BJ (cell line): ENCODE results near the gene CRTC1. TPM values are rescaled to one million over a fixed set of nuclear protein-coding genes. Genes with fewer than 3 reads are reported as not detected.
A peak's percentile ranks its signal among the peaks of the same experiment; 100 is the strongest.

Source experiments
- CTCF ChIA-PET: fragments of 350-600 bp; formaldehyde crosslinking; extraction: SDS; loops from one replicate; lab custom pipeline; 2021; ENCODE audit warnings: antibody characterized with exemption, inconsistent platforms; lab: Yijun Ruan, JAX
- POLR2A ChIA-PET: fragments of 300-600 bp; sonication (Branson Sonifier 250); formaldehyde crosslinking; extraction: SDS; loops from one replicate; lab custom pipeline; 2021; ENCODE audit warnings: antibody characterized with exemption; lab: Charles Lee
- DNase-seq: peaks from one replicate; pipeline ENCODE4 v3.0.0-alpha.2; 2011; ENCODE audit warnings: low read depth
- H3K27me3 ChIP-seq: 2 replicates; pipeline ENCODE4 v1.6.0; 2011; ENCODE audit warnings: low read length; ENCODE audit not compliant: control insufficient read depth, insufficient read depth
- H3K36me3 ChIP-seq: 2 replicates; pipeline ENCODE4 v1.5.1; 2011; ENCODE audit warnings: low read length; ENCODE audit not compliant: control insufficient read depth, insufficient read depth
- H3K4me3 ChIP-seq: 2 replicates; pipeline ENCODE4 v1.5.1; 2011; ENCODE audit warnings: low read depth, mild to moderate bottlenecking, control low read depth, low read length
- polyA plus RNA-seq: library from polyadenylated mRNA; depleted of rRNA; stranded (reverse); fragments of >200 nt; gene quantifications from 2 replicates; pipeline ENCODE4 v1.2.3, GENCODE V29; 2011
- TF ChIP-seq, protein P1 (sequence below): IDR thresholded peaks from 2 replicates; pipeline ENCODE4 v1.5.1; 2011; ENCODE audit warnings: low read depth, mild to moderate bottlenecking, control low read depth, inconsistent platforms, low read length, moderate library complexity; ENCODE audit not compliant: insufficient read depth

The CRTC1 gene
- polyA plus RNA-seq, 1 experiment: 1.5 TPM

DNA sequence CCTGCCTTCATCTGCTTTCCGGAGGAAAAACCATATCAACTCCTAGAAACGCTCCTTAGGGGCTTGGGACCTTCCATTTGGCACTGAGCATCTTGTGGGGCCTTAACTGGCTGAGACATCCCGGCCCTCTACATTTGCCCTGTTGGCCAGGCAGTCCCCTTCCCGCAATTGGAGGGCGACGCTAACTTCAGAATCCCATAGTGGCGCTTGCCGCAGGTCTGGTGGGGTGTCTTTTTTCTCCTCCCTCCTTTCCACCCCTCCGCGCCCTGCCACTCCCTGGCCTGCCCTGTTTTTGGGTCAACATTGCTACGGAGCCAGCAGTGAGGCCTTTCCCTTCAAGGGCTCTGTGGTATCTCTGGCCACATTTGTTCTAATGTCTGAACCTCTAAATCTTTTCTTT lies 13.6 kb upstream of the CRTC1 start:
- Histone ChIP-seq H3K27me3 (no peaks in the 10 kb centered on the region), H3K4me3 (no peak overlapping the region), H3K36me3 (peaks cover 9% of the 10 kb centered on the region)
- ChIA-PET POLR2A (no interaction called here), CTCF (no interaction called here)
- DNase-seq: no peak
- TF ChIP-seq, protein P1, sequence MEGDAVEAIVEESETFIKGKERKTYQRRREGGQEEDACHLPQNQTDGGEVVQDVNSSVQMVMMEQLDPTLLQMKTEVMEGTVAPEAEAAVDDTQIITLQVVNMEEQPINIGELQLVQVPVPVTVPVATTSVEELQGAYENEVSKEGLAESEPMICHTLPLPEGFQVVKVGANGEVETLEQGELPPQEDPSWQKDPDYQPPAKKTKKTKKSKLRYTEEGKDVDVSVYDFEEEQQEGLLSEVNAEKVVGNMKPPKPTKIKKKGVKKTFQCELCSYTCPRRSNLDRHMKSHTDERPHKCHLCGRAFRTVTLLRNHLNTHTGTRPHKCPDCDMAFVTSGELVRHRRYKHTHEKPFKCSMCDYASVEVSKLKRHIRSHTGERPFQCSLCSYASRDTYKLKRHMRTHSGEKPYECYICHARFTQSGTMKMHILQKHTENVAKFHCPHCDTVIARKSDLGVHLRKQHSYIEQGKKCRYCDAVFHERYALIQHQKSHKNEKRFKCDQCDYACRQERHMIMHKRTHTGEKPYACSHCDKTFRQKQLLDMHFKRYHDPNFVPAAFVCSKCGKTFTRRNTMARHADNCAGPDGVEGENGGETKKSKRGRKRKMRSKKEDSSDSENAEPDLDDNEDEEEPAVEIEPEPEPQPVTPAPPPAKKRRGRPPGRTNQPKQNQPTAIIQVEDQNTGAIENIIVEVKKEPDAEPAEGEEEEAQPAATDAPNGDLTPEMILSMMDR: no peak

DNA sequence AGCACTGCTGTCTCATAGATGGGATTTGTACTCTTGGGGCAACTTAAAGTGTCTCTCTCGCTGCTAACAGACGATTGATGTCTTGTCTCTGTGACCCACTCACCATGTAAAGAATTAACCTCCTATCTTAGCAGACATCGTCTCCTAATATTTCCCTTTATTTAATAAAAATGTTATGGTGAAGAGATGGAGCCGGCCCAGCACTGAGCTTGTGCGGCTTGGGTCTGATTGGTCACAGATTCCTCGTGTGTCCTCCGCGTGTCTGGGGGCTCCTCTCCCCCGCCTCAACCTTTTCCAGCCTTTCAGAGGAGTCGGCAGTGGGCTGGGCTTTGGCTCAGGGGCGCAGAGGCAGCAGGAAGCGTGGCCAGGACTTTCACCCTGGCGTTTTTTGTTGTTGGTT lies 13.2 kb upstream of the CRTC1 start:
- CTCF ChIA-PET: no interaction called here
- TF ChIP-seq, protein P1: no peak
- POLR2A ChIA-PET: no interaction called here
- Histone ChIP-seq H3K36me3 (peaks cover 9% of the 10 kb centered on the region), H3K4me3 (no peak overlapping the region), H3K27me3 (no peaks in the 10 kb centered on the region)
- DNase-seq: no peak

DNA sequence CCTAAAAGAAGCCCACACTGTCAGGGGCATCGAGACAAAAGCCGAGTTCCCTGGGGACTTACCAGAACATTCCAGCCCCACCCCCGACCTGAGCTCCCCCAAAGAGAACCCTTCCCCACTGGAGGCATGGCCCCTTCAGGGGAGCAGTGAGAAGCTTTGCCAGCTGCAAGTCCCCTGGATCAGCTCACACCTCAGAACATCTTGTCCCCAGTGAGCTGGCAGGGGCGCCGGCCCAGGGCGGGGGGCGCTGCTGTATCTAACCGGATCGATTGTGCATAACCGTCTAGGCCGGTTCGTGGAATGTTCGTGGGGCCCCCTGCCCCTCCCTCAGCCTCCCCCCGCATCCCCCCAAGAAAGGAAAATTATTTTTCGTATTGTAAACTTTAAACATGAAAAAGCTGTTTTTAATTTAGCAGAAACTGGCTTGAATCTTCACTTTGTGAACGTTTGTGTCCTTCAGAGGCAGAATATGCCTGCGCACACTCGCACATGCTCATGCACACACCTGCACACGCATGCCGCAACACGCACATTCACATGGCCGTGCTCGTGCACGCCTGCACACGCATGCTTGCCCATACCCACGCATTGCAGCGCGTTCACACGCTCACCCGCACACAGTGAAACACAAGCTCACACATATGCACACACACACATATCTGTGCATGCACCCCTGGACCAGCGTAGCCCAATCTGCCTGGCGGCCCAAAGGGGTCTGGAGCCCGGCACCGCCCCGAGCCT lies 12.0 kb upstream of the CRTC1 start:
- Histone ChIP-seq H3K36me3 (peaks cover 9% of the 10 kb centered on the region), H3K27me3 (no peaks in the 10 kb centered on the region), H3K4me3 (no peak overlapping the region)
- POLR2A ChIA-PET: no interaction called here
- CTCF ChIA-PET: interaction anchor here (2.5 kb wide), 1 partner anchor 77 kb away, joined by 7 read pairs; no protein-coding TSS in a partner anchor
- DNase-seq: no peak
- TF ChIP-seq, protein P1: no peak

DNA sequence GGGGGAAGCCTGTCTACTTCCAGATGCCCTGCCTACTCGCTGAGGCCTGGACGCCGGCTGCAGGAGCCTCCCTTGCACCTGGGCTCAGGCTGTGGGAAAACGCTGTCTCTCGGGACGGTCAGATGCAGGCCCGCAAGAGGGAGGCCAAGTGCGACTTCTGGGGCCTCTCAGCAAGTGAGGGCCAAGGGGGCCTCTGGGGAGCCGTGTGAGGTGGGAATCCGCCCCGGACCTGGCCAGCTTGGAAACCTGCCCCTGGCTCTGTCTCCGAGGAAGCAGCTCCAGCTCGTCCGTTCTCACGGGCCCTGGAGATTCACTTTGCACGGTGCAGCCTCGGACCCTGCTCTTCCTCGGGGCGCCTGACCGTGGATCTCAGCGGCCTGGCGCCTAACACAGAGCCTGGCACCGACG lies 11.4 kb upstream of the CRTC1 start:
- DNase-seq: no peak
- TF ChIP-seq, protein P1: no peak
- ChIA-PET POLR2A (no interaction called here), CTCF (interaction anchor here (1.1 to 2.5 kb wide), 5 partner anchors 10 to 223 kb away, joined by 3 to 7 read pairs (median 5); no protein-coding TSS in a partner anchor)
- peaks cover 9% of the 10 kb centered on the region for H3K36me3 ChIP-seq
- H3K4me3 ChIP-seq: no peak overlapping the region
- no peaks in the 10 kb centered on the region for H3K27me3 ChIP-seq

DNA sequence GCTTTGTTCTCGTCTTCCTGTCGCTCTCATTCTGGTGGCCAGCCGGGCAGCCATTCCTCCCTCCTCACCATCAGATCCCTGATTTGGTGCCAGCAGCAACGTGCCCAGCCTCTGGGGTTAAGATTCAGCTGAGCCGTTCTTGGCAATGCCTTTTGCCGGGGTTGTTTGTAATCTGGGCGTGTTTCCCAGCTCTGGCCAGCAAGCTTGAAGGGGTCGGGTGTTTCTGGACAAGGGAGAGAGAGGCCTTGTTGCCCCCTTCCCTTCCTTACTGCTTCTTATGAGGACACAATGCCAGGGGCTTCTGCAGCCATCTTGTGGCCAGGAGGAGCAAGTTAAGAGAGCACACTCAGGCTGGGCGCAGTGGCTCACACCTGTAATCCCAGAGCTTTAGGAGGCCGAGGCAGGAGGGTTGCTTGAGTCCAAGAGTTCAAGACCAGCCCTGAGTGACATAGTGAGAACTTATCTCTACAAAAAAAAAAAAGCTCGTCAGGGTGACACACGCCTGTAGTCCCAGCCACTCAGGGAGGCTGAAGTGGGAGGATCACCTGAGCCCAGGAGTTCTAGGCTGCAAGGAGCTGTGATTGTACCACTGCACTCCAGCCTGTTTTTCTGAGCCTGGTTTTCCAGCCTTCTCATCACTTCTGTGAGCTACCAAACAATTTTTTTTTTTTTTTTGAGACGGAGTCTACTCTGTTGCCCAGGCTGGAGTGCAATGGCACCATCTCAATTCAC lies 10.7 kb upstream of the CRTC1 start:
- DNase-seq: no peak
- POLR2A ChIA-PET: no interaction called here

More for the DNA sequence above, 10.7 kb upstream of the CRTC1 start:
- no peak overlapping the region for H3K4me3 ChIP-seq
- H3K27me3 ChIP-seq: no peaks in the 10 kb centered on the region
- TF ChIP-seq, protein P1: peak; percentile 30; the same call in 1 of the 2 replicates
- CTCF ChIA-PET: interaction anchor here (0.6 to 2.5 kb wide), 6 partner anchors 9 to 224 kb away, joined by 3 to 7 read pairs (median 5); no protein-coding TSS in a partner anchor
- H3K36me3 ChIP-seq: peaks cover 7% of the 10 kb centered on the region
